Pancreas (tissue), 10 donors: ENCODE data around the gene TEC. TPM values are rescaled to one million over a fixed set of nuclear protein-coding genes. Genes with fewer than 3 reads are reported as not detected.

Experiments used
- ATAC-seq, 4 donors: fragments of 200-7000 bp; cut with Tn5 transposase; one replicate each; pipeline versions ENCODE4 v1.8.0 to v1.9.1; 2020; ENCODE audit warnings: mild to moderate bottlenecking in 4 of 4, moderate library complexity in 4 of 4
- DNase-seq, 6 donors: peaks; one replicate each; pipeline ENCODE4 v3.0.0-alpha.2; 2020
- FAIRE-seq: peaks from 2 replicates; lab custom pipeline; 2012; peaks lifted over from hg19 to GRCh38; lab: Jason Lieb, UNC
- H3K27ac ChIP-seq, 4 donors: fragments of 200-600 bp; sonication (generic); 1 replicate in 3 of 4; 2 replicates in 1 of 4; pipeline versions ENCODE4 v1.5.0 to v1.8.0; 2020
- H3K27me3 ChIP-seq, 4 donors: fragments of 200-600 bp; one replicate each; pipeline ENCODE4 v1.8.0; 2021
- H3K36me3 ChIP-seq, 3 donors: fragments of 200-600 bp; sonication (generic) in 1 of 3; one replicate each; pipeline versions ENCODE4 v1.5.0 to v1.8.0; 2020 to 2021
- H3K4me1 ChIP-seq, 3 donors: fragments of 200-600 bp; one replicate each; pipeline ENCODE4 v1.8.0; 2021
- H3K4me3 ChIP-seq, 4 donors: fragments of 200-600 bp; sonication (generic) in 2 of 4; one replicate each; pipeline versions ENCODE4 v1.5.0 to v1.8.0; 2020 to 2021
- H3K9me3 ChIP-seq, 4 donors: fragments of 200-600 bp; one replicate each; pipeline ENCODE4 v1.8.0; 2021
- CTCF ChIP-seq, 4 donors: fragments of 200-600 bp; sonication (generic) in 3 of 4; IDR thresholded peaks; one replicate each; pipeline versions ENCODE4 v1.5.0 to v1.8.0; 2021; ENCODE audit warnings: antibody characterized with exemption in 4 of 4
- WGBS, 2 donors: extraction: QIAGEN DNeasy Blood & Tissue Kit; methylation state at CpG; one replicate each; pipeline ENCODE4 v1.1.7; 2013; 5-methylcytosine and 5-hydroxymethylcytosine counted together
- intact Hi-C, 3 donors: fragments of 100-400 bp; cut with DNase I; formaldehyde crosslinking; loops; one replicate each; pipeline versions ENCODE4 v1.11.1 to v1.14.2; 2022
- polyA plus RNA-seq, 2 donors: library from polyadenylated mRNA; stranded (reverse); fragments of 200-250 nt; gene quantifications; one replicate each; pipeline ENCODE4 v1.2.3, GENCODE V29; 2013
- total RNA-seq, 6 donors: library from RNA; stranded (reverse); fragmentation: NEBNext Ultra II Directional in 4 of 6; extraction: Animal tissue kit (Norgen Biotek cat#: 25700) in 4 of 6; gene quantifications; one replicate each; pipeline versions ENCODE4 v1.2.1 to v1.2.4, GENCODE V29; 2021 to 2023
- donor health status: healthy with polysubstance abuse.
- donor health status: DM: no; HTN: no; CAD: no; lungs with moderate emphysema.
- donor health status: DM: no; HTN: no; CAD: no.
- donor health status: control.
- donor health status: control.
- donor health status: Bipolar disorder and iron deficiency.
- donor health status: DM: yes; HTN: yes; CAD: no.
- donor health status: DM: no; HTN: no; CAD: no.
- donor health status: DM: no; HTN: no; CAD: no.
- donor health status: DM: yes; HTN: yes; CAD: no.

TEC gene
- total and polyA plus RNA-seq, 8 donors: 0.49 to 3.0 (median 0.97) TPM

GRCh38 chr4:48275686-48276085 lies 6.0 kb upstream of the TEC start:
- Histone ChIP-seq H3K9me3 (no peaks in the 10 kb centered on the region), H3K27ac (no peak overlapping the region), H3K4me1 (no peaks in the 10 kb centered on the region), H3K4me3 (no peak overlapping the region), H3K27me3 (no peaks in the 10 kb centered on the region), H3K36me3 (no peaks in the 10 kb centered on the region)
- intact Hi-C loops: no loop called here
- WGBS, 2 donors: 88 to 92% methylated on average over 2 of the region's 2 CpGs
- no peak for DNase-seq
- FAIRE-seq: no peak
- no peak for ATAC-seq
- no peak for TF ChIP-seq CTCF (IDR thresholded peaks at IDR 0.05)

GRCh38 chr4:48275247-48275646 lies 5.6 kb upstream of the TEC start:
- FAIRE-seq (no peak), ATAC-seq (peak in 1 of 4 donors; percentile 33)
- 65 to 73% methylated on average over 3 of the region's 3 CpGs for WGBS, 2 donors

GRCh38 chr4:48271626-48272025 lies 2.0 kb upstream of the TEC start:
- no peaks in the 10 kb centered on the region for H3K27me3 ChIP-seq
- no peaks in the 10 kb centered on the region for H3K36me3 ChIP-seq
- no peaks in the 10 kb centered on the region for H3K9me3 ChIP-seq
- ATAC-seq: no peak
- intact Hi-C loops: no loop called here
- no peak overlapping the region for H3K4me3 ChIP-seq
- TF ChIP-seq CTCF (IDR thresholded peaks at IDR 0.05): no peak
- peaks cover 0 to 2% (median 0%) of the 10 kb centered on the region in 3 donors for H3K4me1 ChIP-seq
- DNase-seq: no peak
- no peak for FAIRE-seq
- 93% methylated on average over 11 of the region's 11 CpGs for WGBS, 2 donors
- no peak overlapping the region for H3K27ac ChIP-seq

More at GRCh38 chr4:48275247-48275646, 5.6 kb upstream of the TEC start:
- no peak for TF ChIP-seq CTCF (IDR thresholded peaks at IDR 0.05)
- Histone ChIP-seq H3K4me1 (no peaks in the 10 kb centered on the region), H3K27ac (no peak overlapping the region), H3K9me3 (no peaks in the 10 kb centered on the region), H3K4me3 (no peak overlapping the region), H3K36me3 (no peaks in the 10 kb centered on the region), H3K27me3 (no peaks in the 10 kb centered on the region)
- intact Hi-C loops: no loop called here
- no peak for DNase-seq

- FAIRE-seq: no peak
These were observed 1.4 kb upstream of the TEC start for GRCh38 chr4:48270951-48271473.

More at GRCh38 chr4:48270951-48271473, 1.4 kb upstream of the TEC start:
- DNase-seq (no peak), ATAC-seq (no peak)
- intact Hi-C loops: no loop called here
- no peaks in the 10 kb centered on the region for H3K9me3 ChIP-seq
- H3K27ac ChIP-seq: peak overlapping the region in 1 of 4 donors; percentile 96
- 62 to 74% methylated on average over 6 of the region's 6 CpGs for WGBS, 2 donors
- H3K36me3 ChIP-seq: no peaks in the 10 kb centered on the region
- H3K4me3 ChIP-seq: no peak overlapping the region
- TF ChIP-seq CTCF (IDR thresholded peaks at IDR 0.05): no peak
- H3K27me3 ChIP-seq: no peaks in the 10 kb centered on the region
- H3K4me1 ChIP-seq: peaks cover 0 to 2% (median 0%) of the 10 kb centered on the region in 3 donors
